MM.1S (cell line): ENCODE results near the gene KRTAP9-8.
"Not testable (repeated sequence)": the region's sequence is repeated elsewhere in the genome, so short reads cannot be mapped to it uniquely, and the experiment has no call there.

Experiments used
- DNase-seq: peaks from one replicate; pipeline ENCODE4 v3.0.0-alpha.2; 2015
- H2AFZ ChIP-seq: fragments of 300-600 bp; sonication (generic); 2 replicates; pipeline ENCODE4 v1.6.0; 2016; ENCODE audit warnings: antibody characterized with exemption, low read length
- H3F3A ChIP-seq: fragments of 300-600 bp; sonication (generic); 2 replicates; pipeline ENCODE4 v1.6.1; 2016; ENCODE audit warnings: mild to moderate bottlenecking, antibody characterized with exemption, low read length, moderate library complexity, mixed read lengths; ENCODE audit not compliant: insufficient read depth
- H3K27ac ChIP-seq: fragments of 300-600 bp; sonication (generic); 2 replicates; pipeline ENCODE4 v1.5.1; 2016; ENCODE audit warnings: mild to moderate bottlenecking, low read length
- H3K27me3 ChIP-seq: fragments of 300-600 bp; sonication (generic); replicated peaks from 2 replicates; pipeline ENCODE4 v1.6.0; 2016; ENCODE audit warnings: low read length; ENCODE audit not compliant: insufficient read depth
- H3K36me3 ChIP-seq: fragments of 300-600 bp; sonication (generic); replicated peaks from 2 replicates; pipeline ENCODE4 v1.6.1; 2016; ENCODE audit warnings: mild to moderate bottlenecking, low read length, mixed read lengths; ENCODE audit not compliant: insufficient read depth
- H3K4me1 ChIP-seq: fragments of 300-600 bp; sonication (generic); 2 replicates; pipeline ENCODE4 v1.6.1; 2016; ENCODE audit warnings: low read length, mixed read lengths
- H3K4me2 ChIP-seq: fragments of 300-600 bp; sonication (generic); 2 replicates; pipeline ENCODE4 v1.6.0; 2016; ENCODE audit warnings: low read depth, low read length
- H3K4me3 ChIP-seq: fragments of 300-600 bp; sonication (generic); 2 replicates; pipeline ENCODE4 v1.5.1; 2016; ENCODE audit warnings: low read length, mixed read lengths
- H3K79me2 ChIP-seq: fragments of 300-600 bp; sonication (generic); 2 replicates; pipeline ENCODE4 v1.6.1; 2016; ENCODE audit warnings: mixed run types, low read length, mixed read lengths
- H3K9ac ChIP-seq: fragments of 300-600 bp; sonication (generic); 2 replicates; pipeline ENCODE4 v1.6.1; 2016; ENCODE audit warnings: low read length, mixed read lengths
- H3K9me2 ChIP-seq: fragments of 300-600 bp; sonication (generic); replicated peaks from 2 replicates; pipeline ENCODE4 v1.6.1; 2016; ENCODE audit warnings: mild to moderate bottlenecking, low read length, mixed read lengths; ENCODE audit not compliant: insufficient read depth
- H3K9me3 ChIP-seq: fragments of 300-600 bp; sonication (generic); replicated peaks from 2 replicates; pipeline ENCODE4 v1.6.1; 2016; ENCODE audit warnings: mild to moderate bottlenecking, low read length, mixed read lengths; ENCODE audit not compliant: insufficient read depth
- H4K20me1 ChIP-seq: fragments of 300-600 bp; sonication (generic); 2 replicates; pipeline ENCODE4 v1.6.1; 2016; ENCODE audit warnings: mild to moderate bottlenecking, low read length, moderate library complexity, mixed read lengths; ENCODE audit not compliant: insufficient read depth
- CTCF ChIP-seq: fragments of 300-600 bp; sonication (generic); IDR thresholded peaks from 2 replicates; pipeline ENCODE4 v1.5.1; 2016; ENCODE audit warnings: antibody characterized with exemption, low read length, mixed read lengths
- EZH2 ChIP-seq: fragments of 300-600 bp; sonication (generic); optimal IDR thresholded peaks from 2 replicates; pipeline ENCODE3; 2017; ENCODE audit warnings: low read depth, mild to moderate bottlenecking, antibody characterized with exemption, low read length, mixed read lengths
- EZH2phosphoT487 ChIP-seq: fragments of 300-600 bp; sonication (generic); IDR thresholded peaks from 2 replicates; pipeline ENCODE4 v1.6.1; 2018; ENCODE audit warnings: antibody characterized with exemption, low read length

KRTAP9-8 gene

DNA sequence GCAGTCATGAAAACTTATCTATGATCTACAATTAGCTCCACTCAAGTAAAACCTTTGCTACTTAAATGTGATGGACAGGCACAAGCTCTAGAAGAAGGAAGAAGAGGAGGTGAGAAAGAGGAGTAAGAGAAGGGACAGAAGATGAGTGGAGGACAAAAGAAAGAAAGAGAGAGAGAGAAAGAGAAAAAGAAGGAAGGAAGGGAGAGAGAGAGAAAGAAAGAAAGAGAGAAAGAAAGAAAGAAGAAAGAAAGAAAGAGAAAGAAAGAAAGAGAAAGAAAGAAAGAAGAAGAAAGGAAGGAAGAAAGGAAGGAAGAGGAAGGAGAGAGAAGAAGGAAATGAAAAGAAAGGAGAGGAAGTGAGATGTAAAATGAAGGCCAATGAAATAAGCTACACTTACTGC is 7.7 kb upstream of the KRTAP9-8 start:
- Histone ChIP-seq H3K4me2 (no peak overlapping the region), H3K4me3 (no peak overlapping the region)
- no peak for TF ChIP-seq EZH2
- no peak for TF ChIP-seq CTCF
- no peak for TF ChIP-seq EZH2phosphoT487

DNA sequence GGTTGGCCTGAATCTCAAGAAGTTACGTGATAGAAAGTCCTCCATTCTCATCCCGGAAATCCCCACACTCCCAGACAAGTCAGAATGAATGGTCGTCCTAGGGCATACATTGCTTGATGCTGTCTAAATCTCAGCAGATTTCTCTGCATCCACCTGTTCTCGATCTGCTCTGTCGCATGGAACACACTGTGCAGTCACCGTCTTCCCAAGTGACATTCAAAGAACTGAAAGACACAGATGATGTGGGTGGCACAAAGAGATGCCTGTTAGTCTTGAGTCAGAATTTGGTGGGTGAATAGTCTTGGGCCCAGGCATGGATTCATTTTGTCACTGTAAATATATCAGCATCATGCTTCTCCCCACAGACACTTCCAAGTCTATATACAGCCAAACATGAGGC is 6.1 kb upstream of the KRTAP9-8 start:
- H3K27me3 ChIP-seq, result no peaks in the 10 kb centered on the region
- no peaks in the 10 kb centered on the region for H4K20me1 ChIP-seq
- H3K27ac ChIP-seq, result no peak overlapping the region
- H3K9me2 ChIP-seq, result no peaks in the 10 kb centered on the region
- H3K36me3 ChIP-seq, result no peaks in the 10 kb centered on the region
- no peak for DNase-seq
- H3K9ac ChIP-seq, result no peak overlapping the region
- no peak overlapping the region for H3K4me2 ChIP-seq
- no peaks in the 10 kb centered on the region for H3K9me3 ChIP-seq
- no peaks in the 10 kb centered on the region for H3K79me2 ChIP-seq
- H3K4me1 ChIP-seq, result 0 out of 2 replicates have a peak, but pooled peaks cover 6% of the 10 kb centered on the region
- no peak overlapping the region for H3K4me3 ChIP-seq
- no peak overlapping the region for H2AFZ ChIP-seq
- no peaks in the 10 kb centered on the region for H3F3A ChIP-seq
- no peak for TF ChIP-seq EZH2
- no peak for TF ChIP-seq CTCF

More for the DNA sequence above, 7.7 kb upstream of the KRTAP9-8 start:
- H3K36me3 ChIP-seq, result no peaks in the 10 kb centered on the region
- no peaks in the 10 kb centered on the region for H3K79me2 ChIP-seq
- no peak overlapping the region for H2AFZ ChIP-seq
- no peaks in the 10 kb centered on the region for H3K27me3 ChIP-seq
- no peaks in the 10 kb centered on the region for H3K9me2 ChIP-seq
- no peaks in the 10 kb centered on the region for H4K20me1 ChIP-seq
- no peak overlapping the region for H3K27ac ChIP-seq
- H3K4me1 ChIP-seq, result 0 out of 2 replicates have a peak, but pooled peaks cover 6% of the 10 kb centered on the region
- H3K9me3 ChIP-seq, result no peaks in the 10 kb centered on the region
- H3K9ac ChIP-seq, result no peak overlapping the region
- DNase-seq, result no peak
- H3F3A ChIP-seq, result no peaks in the 10 kb centered on the region

GRCh38 chr17:41232399-41233105 is 5.2 kb upstream of the KRTAP9-8 start, which contains the start of gene KRTAP9-3:
TSS of gene KRTAP9-3 (plus strand) at chr17:41232449. CDS start at chr17:41232502, 53 bp downstream.
- H3K27me3 ChIP-seq, H3K9me3 ChIP-seq, H3K9me2 ChIP-seq, H3K9ac ChIP-seq, H3K27ac ChIP-seq, H3K36me3 ChIP-seq, H4K20me1 ChIP-seq, H3K4me3 ChIP-seq, H3K4me1 ChIP-seq, H3F3A ChIP-seq, H2AFZ ChIP-seq, H3K79me2 ChIP-seq, H3K4me2 ChIP-seq: not testable (repeated sequence)
- peak; percentile 41 for DNase-seq

DNA sequence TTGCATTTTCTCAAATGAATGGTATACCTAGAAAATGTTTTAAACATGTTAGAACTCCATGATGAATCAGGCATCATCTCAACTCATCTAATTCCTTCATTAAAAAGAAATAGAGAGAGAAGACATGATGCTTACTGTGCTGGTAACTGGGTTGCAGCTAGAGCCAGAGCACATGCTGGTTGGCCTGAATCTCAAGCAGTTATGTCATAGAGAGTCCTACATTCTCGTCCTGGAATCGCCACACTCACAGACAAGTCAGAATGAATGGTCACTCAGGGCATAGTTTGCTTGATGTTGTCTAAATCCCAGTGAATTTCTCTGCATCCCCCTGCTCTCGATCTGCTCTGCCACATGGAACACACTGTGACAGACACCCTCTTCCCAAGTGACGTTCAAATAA is 683 bp upstream of the KRTAP9-8 start:
- not testable (repeated sequence) for H3K4me1 ChIP-seq, H3K4me2 ChIP-seq, H3F3A ChIP-seq, H3K27ac ChIP-seq, H4K20me1 ChIP-seq, H2AFZ ChIP-seq, H3K9me2 ChIP-seq, H3K27me3 ChIP-seq, H3K9me3 ChIP-seq, H3K9ac ChIP-seq, H3K79me2 ChIP-seq, H3K36me3 ChIP-seq, H3K4me3 ChIP-seq, DNase-seq

- not testable (repeated sequence) for H3K9me2 ChIP-seq, H3K4me2 ChIP-seq, H3K36me3 ChIP-seq, H3K4me3 ChIP-seq, H3K27ac ChIP-seq, DNase-seq, H4K20me1 ChIP-seq, H3K9me3 ChIP-seq, H3K9ac ChIP-seq, H2AFZ ChIP-seq, H3K27me3 ChIP-seq, H3F3A ChIP-seq, H3K4me1 ChIP-seq, H3K79me2 ChIP-seq
These were observed 9.4 kb downstream of the KRTAP9-8 start for GRCh38 chr17:41246995-41247787.

- not testable (repeated sequence) for H3K36me3 ChIP-seq, H3K9me2 ChIP-seq
These were observed 11.9 kb downstream of the KRTAP9-8 start, which contains the start of gene KRTAP9-4 for GRCh38 chr17:41249637-41250240. TSS of gene KRTAP9-4 (plus strand) at chr17:41249687. CDS start at chr17:41249721, 34 bp downstream.

More at GRCh38 chr17:41249637-41250240, 11.9 kb downstream of the KRTAP9-8 start, which contains the start of gene KRTAP9-4:
- H3K79me2 ChIP-seq, DNase-seq, H4K20me1 ChIP-seq, H3K4me2 ChIP-seq, H3K4me3 ChIP-seq, H3K9me3 ChIP-seq, H3K9ac ChIP-seq, H3K27me3 ChIP-seq, H2AFZ ChIP-seq, H3K4me1 ChIP-seq, H3K27ac ChIP-seq, H3F3A ChIP-seq: not testable (repeated sequence)
